HG03135 (cell line): ENCODE measurements around the gene OXLD1.
A peak's percentile ranks its signal among the peaks of the same experiment; 100 is the strongest.

ENCODE experiments used
- ATAC-seq: cut with Tn5 transposase; IDR thresholded peaks from one replicate; pipeline ENCODE4 v1.9.1; 2021; ENCODE audit warnings: mild to moderate bottlenecking, moderate library complexity; ENCODE audit not compliant: unreplicated experiment

OXLD1 gene

DNA sequence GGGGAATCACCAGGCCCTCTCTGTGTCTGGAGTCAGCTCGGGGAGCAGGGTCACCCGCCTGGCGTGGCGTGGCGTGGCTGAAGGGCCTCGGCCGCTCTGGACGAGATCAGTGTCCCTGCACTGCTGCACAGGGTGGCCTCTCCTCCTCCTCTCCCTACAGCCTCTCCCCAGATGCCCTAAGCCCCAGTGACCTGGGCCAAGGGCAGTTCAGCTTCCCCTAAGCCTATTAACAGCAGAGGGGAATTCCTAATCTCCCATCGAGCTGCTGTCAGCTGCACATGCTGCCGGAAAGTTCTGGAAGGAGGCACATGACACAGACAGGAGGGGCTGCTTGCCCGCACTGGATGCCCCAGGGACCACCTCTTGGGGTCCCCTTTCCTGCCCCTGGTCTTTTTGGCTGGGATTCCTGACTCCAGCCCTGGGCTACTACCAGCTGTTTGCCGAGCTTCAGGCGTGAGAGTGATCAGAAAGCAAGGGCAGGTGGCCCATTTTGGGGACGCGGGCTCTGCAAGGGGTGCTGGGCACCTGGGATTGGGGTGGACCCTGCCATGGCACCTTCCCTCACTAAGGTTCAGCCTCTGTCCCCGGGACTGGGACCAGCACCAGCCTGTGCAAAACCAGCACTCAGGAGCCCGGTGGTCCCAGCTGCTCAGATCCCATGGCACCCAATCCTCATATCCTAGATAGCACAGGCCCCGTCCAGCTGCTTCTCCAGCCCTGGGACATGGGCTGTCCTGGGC lies 10.9 kb downstream of the OXLD1 start:
- no peak for ATAC-seq

DNA sequence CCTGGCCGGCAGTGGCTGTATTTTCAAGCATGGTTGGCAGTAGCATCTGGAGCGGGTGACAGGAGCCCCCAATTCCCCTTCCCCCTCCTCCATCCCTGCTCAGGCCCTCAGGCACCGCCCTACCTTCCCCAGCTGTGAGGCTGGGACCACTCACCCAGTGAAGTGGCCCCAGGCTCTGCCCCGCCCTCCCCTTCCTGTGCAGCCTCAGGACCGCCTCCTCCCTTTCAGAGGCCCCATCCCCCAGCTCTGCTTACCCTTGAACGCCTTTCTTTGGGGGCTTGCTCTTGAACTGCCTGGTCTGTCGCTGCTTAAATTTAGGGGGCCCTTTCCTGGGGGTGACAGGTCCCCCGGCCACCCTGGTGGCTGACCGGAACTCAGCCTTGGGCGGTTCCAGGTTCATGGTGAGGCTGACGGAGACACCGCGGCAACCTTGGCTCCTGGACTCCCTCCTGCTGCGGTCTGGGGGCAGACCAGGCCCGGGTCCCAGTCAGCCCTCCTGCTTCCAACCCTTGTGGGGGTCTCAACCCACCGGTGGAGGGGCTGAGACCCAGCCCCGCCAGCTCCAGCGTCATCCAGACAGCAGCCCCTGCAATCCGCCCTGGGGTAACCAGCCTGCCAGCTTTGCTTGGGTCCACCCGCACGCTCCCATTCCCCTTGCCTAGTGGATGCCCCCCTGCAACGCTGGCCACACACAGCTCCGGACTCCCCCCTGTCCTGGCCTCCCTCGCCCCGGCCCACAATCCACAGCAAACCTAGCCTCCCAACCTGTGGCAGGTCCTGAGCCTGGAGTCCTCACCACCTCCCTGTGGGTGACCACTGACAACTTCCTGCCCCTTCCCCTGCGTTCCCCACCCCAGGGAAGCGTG lies 13.3 kb downstream of the OXLD1 start:
- no peak for ATAC-seq

DNA sequence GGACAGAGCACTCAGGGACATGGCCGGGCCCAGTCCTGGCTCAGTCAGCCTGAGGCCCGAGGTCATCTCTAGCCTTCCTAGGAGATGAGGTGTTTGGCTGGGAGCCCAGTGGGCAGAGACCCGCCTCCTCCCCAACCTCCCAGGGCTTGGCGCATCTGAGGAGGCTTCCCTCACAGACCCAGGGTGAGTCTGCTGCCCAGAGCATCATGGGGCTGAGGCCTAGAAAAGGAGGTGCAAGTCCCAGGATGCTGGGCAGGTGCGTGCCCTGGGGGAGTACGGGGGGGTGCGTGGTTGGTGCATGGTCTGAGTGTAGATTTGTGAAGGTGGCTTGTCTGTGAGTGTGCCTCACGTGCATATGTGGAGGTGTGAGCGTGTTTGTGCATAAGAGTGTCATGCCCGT lies 14.7 kb downstream of the OXLD1 start:
- no peak for ATAC-seq

DNA sequence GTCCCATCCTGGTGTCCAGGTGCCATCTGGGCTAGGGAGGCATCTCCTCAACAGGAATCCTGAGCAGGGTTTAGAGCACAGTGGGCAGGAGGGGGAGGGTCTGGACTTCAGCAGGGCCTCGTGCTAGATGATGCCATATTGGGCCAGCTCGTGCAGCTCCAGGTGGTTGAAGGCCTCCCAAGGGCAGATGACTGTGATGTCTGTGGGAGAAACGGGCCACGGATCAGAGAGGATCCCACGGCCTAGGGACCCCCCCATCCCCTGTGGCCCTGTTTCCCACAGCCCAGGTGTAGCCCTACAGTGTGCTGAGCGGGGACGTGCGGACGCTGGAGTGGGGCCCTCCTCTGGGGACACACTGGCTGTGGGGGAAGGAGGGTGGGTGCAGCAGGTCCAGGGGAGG lies 15.5 kb downstream of the OXLD1 start:
- no peak for ATAC-seq

DNA sequence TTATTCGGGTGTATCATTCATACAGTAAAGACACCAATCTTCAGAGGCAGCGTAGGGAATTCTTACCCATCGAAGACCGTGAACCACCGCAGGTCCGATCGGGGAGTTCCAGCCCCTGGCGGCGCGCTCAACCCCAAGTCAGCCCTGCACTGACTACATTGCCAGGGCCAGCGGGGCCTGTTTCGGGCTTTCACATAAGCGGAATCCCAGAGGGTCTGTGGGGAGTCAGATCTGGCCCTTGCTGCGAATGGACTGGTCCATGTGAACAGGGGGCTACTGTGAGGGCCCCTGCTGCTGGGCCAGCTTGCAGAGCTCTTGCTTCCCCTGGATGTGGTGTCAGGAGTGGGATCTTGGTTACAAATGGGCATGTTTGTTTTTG lies 17.7 kb downstream of the OXLD1 start:
- ATAC-seq: no peak

DNA sequence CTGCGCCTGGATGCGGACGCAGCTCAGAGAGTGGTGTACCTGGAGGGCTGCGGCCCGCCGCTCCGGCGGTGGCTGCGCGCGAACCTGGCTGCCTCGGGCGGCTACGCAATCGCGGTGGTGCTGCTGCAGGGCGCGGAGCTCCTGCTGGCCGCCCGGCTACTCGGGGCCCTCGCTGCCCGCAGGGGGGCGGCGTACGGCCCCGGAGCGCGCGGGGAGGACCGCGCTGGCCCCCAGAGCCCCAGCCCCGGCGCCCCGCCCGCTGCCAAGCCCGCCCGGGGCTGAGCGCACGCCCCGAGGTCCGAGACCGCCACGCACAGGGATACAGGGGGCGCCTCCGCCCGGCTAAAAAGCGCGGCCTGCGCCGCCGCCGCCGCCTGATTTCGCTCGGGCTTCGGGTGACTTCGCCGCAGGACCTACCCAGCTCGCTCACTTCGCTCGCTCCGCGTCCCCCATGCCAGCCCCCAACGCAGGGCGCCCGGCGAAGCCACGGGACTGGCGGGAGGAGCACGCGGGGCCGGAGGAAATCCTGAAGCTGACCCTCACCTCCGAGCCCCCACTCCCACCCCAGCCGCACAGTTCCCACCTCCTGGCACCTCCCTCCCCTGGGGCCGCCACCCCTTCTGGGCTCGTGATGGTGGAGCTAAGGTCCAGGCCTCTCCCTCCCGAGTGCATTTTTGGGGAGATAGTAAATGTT lies 18.2 kb downstream of the OXLD1 start:
- no peak for ATAC-seq

DNA sequence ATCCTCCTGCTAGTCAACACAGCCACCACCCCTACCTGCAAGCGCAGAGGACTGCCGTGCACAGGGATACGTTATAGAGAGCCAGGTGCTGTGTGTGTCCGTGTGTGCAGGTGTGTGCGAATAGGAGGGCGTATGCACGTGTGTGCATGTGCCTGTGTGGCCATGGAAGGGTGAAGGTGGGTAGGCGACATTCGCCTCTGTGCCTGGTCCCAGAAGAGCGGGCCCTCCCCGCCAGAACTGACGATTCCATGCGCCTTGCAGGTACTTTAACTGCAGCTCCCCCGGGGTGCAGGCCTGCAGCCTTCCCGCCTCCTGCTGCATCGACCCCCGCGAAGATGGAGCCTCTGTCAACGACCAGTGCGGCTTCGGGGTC lies 18.8 kb downstream of the OXLD1 start:
- no peak for ATAC-seq

DNA sequence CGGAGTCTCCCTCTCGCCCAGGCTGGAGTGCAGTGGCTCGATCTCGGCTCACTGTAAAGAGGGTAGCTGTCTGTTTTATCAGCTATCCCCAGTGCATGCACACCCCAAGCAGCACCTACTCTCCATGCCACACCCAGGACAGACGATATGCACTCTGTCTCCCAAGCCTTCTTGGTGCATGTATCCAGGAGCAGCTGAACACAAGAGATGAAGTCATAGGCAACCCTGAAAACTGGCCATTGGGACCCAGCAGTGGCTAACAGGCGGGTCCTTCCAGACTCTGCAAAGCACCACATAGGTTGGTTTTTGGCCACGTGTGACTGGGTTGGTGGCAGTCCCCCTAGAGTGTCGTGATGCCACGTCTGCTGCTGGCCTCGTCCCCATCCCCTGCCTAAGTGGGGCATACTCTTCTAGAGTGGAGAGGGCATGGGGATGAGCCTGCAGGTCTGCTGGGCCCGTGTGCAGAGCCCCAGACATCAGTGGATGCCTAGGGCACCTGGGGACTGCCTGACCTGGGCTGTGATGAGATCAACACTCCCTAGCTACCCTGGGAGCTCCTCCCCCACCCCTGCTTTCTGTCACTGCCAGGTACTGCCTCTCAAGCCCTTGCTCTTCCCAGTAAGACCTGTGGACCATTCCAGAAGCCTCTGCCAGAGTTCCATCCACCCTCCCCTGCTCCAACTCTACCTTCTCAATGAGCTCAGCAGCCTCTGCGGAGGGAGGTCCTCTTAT lies 19.4 kb downstream of the OXLD1 start:
- no peak for ATAC-seq

DNA sequence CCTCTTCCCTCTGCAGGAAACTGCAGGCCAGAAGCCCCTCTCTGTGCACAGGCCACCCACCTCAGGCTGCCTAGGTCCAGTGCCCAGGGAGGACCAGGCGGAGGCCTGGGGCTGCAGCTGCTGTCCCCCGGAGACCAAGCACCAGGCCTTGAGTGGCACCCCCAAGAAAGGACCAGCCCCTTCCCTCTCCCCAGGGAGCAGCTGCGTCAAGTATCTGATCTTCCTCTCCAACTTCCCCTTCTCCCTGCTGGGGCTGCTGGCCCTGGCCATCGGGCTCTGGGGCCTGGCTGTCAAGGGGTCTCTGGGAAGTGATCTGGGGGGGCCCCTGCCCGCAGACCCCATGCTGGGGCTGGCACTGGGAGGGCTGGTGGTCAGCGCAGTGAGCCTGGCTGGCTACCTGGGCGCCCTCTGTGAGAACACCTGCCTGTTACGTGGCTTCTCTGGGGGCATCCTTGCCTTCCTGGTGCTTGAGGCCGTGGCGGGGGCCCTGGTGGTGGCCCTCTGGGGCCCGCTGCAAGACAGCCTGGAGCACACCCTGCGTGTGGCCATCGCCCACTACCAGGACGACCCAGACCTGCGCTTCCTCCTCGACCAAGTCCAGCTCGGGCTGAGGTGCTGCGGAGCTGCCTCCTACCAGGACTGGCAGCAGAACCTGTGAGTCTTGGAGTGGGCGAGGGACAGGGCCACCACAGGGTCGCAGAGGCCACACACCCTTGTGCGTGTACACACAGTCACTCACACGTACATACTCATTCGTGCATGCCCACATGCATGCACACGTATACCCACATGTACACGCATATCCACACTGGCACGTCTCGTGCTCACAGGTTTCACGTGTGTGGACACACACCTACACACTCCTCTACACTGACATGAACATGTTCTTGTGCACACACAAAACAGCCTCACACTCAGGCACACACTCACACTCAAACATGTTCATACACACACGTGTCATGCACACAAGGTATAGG lies 21.1 kb downstream of the OXLD1 start:
- no peak for ATAC-seq

DNA sequence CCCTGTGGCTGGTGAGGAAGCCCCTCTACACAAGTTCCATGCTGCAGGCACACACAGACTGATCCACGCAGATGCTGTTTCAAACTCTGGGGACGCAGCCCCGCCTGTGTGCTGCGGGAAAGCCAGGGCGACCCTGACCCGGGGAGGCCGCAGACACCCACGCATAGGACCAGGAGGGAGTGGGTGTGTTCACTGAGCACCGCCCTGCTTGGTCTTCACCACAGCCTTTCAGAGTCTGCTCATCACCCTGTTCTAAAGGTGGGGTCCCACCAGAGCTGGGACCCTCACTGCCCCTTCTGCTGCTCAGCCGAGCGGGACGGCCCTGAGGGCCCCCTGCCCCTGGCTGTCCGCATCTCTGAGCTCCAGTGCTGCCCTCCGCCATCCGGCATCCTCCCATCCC lies 21.9 kb downstream of the OXLD1 start:
- ATAC-seq: no peak

DNA sequence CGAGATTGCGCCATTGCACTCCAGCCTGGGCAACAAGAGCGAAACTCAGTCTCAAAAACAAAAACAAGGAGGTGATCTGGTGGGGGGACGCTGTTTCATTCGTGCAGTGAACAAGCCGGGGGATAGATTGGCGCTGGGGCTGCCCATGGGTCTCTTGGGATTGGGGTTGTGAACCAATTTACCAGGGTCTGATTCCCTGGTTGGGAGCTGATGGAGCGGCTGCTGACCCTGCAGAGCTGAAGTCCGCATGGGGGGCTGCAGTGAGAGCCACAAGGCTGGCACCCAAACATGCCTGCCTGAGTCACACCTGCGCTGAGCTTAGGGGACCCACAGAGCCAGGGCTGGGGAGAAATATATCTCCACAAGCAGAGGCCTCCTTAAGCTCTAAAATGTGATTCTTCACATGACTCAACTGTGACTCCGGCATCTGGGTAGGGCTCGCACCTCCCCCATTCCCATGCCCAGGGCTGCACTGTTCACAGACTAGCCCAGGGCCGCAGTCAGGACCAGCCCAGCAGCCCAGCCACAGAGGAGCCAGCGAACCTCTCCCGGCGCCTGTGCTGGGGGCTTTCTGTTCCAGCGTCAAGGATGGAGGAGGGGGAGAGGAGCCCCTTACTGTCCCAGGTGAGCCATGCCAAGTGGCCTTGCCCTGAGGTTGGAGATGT lies 24.4 kb downstream of the OXLD1 start:
- ATAC-seq: no peak

DNA sequence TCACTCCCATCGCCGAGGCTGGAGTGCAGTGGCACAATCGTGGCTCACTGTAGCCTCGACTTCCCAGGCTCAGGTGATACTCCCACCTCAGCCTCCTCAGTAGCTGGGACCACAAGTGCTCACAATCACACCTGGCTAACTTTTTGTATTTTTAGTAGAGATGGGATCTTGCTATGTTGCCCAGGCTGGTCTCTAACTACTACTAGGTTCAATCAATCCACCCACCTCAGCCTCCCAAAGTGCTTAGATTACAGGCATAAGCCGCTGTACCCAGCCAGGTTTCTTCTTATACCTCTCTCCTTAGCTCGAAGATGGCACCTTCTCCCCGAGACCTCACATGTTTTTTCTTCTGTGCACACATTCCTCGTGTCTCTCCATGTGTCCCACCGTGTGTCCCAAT lies 26.4 kb downstream of the OXLD1 start:
- ATAC-seq: no peak

DNA sequence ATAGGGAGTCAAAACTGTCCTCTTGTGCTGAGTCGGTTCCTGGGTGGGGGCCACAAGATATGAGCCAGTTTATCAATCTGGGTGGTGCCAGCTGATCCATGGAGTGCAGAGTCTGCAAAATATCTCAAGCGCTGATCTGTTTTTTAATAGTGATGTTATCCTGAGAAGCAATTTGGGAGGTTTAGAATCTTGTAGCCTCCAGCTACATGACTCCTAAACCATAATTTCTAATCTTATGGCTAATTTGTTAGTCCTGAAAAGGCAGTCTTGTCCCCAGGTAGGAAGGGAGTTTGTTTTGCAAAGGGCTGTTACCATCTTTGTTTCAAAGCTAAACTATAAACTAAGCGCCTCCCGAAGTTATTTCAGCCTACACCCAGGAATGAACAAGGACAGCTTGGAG lies 27.7 kb downstream of the OXLD1 start:
- ATAC-seq: no peak

DNA sequence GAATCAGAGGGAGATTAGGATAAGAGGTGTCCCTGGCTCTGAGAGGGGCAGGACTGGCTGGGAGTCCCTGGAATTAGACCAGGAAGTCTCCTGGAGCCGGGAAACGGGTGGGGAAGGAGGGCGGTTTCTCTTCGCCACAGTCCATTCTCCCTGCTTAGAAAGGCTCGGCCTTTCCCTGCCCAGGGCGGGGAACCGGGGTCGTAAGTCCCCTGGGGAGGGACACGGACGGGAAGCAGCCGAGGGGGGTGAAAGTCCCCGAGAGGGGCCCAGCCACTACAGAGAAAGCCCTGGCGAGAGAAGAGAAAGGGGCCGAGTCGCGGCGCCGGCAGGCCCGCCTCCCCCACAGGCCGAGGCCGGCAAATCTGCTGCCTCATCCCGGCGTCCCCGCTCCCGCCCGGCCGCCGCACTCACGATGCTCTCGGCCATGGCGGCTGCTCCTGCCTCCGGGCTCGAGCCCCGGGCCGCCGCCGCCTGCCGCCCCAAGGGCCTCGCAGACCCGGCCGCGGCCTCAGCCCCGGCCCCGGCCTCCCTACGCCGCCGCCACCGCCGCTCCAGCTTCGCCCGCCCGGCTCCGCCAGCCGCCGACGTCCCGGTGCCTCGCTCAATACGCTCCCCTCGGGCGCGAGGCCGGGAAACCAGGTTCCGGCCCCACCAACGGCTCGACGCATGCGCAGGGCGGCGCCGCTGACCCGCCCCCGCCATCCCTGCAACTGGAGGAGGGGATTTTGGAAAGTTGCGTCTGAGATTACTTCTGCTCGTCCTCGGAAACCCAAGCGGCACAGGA lies 29.7 kb downstream of the OXLD1 start, which contains the start of the genes NPLOC4 and TSPAN10:
TSS of gene NPLOC4 (minus strand) at position 608 of the 784 bp plus-strand sequence. CDS start at position 426, 182 bp downstream.
TSS of gene TSPAN10 (plus strand) at position 692 of the 784 bp plus-strand sequence. CDS start 5,217 bp downstream, outside the sequence.
- peak; percentile 73 for ATAC-seq

DNA sequence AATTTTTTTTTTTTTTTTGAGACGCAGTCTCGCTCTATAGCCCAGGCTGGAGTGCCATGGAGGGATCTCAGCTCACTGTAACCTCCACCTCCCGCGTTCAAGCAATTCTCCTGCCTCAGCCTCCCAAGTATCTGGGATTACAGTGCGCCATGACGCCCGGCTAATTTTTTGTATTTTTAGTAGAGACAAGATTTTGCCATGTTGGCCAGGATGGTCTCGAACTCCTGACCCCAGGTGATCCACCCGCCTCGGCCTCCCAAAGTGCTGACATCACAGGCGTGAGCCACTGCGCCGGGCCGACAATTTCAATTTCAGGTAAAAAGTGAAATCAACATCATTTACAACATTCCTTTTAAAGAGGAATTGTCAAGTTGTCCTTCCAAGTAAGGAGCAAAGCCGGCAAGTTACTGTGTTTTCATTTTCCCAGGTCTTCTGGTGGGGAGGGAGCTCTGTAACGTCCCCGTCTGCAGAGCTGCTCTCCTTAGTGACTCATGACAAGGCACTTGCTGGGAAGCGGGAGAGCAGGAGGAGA lies 30.4 kb downstream of the OXLD1 start:
- no peak for ATAC-seq

DNA sequence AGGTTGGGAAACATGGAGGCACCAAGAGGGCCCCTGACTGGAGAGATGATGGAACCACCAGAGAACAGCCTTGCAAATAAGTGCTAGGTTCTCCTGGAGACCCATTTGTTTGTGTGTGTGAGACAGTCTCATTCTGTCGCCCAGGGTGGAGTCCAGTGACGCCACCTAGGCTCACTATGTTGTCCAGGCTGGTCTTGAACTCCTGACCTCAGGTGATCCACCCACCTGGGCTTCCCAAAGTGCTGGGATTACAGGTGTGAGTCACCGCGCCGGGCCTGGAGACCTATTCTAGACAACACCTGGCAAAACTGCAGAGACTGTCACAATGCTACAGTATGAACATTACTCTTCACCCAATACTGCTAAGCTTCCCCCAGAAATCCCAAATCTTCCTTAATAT lies 31.0 kb downstream of the OXLD1 start:
- no peak for ATAC-seq

DNA sequence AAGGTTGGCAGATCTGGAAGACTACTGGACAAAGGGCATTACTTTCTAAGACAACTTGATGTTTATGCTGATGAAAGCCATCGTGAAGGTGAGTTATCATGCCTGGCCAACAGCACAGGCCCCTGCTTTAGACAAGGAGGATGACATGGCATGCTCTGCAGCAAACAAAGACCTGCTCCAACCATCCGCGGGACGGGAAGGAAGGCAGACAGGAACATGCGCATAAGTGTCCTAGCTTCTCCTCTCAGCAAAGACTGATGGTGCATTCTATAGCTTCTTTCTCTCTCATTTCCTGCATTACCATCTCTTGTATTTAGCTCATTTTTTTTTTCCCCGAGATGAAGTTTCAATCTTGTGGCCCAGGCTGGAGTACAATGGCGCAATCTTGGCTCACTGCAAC lies 34.9 kb downstream of the OXLD1 start:
- no peak for ATAC-seq

DNA sequence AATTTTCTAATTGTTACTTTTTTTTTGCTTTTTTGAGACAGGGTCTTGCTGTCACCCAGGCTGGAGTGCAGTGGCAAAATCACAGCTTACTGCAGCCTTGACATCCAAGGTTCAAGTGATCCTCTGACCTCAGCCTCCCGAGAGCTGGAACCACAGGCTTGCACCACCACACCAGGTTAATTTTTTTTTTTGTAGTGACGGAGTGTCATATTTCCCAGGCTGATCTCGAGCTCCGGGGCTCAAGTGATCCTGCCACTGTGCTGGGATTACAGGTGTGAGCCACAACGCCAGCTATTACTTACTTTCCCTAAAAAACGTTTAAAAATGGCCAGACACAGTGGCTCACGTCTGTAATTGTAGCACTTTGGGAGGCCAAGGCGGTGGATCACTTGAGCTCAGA lies 36.1 kb downstream of the OXLD1 start:
- ATAC-seq: no peak
